Middle frontal gyrus (tissue), 1 donor: ENCODE data around the gene TRIM65.
"Not testable (repeated sequence)": the region's sequence is repeated elsewhere in the genome, so short reads cannot be mapped to it uniquely, and the experiment has no call there.

ENCODE experiments used
- DNase-seq: peaks from one replicate; pipeline ENCODE4 v3.0.0-alpha.2; 2015; ENCODE audit warnings: low spot score; ENCODE audit errors: extremely low spot score

The TRIM65 gene

DNA sequence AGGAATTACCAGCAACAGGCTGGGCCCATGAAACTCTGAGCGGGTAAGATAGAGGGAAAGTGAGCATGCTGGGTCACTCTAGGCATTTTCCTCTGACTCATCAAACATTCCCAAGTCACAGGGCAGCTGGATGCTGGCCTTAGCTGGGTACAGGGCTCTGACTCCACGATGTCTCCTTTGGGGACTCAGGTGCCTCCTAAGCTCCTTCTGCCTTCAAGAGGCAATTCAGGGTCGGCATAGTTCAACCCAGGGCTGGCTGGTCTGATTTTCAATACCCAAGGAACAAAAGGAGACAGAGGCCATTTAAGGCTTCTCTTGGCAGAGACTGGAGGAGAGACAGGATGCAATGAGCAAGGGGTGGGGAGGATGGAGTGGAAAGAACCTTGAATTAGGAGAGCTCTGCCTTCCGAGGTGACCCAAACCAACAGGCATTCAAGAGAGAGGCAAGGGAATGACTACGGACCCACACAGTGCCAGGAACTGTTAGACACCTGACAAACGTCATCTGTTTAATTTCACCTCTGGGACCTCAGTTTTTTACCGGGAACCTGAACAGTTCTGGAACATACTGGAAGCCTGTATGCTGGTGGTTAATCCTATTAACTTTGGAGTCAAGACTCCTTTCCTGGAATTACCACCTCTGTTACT is 42.5 kb downstream of the TRIM65 start:
- DNase-seq: no peak

DNA sequence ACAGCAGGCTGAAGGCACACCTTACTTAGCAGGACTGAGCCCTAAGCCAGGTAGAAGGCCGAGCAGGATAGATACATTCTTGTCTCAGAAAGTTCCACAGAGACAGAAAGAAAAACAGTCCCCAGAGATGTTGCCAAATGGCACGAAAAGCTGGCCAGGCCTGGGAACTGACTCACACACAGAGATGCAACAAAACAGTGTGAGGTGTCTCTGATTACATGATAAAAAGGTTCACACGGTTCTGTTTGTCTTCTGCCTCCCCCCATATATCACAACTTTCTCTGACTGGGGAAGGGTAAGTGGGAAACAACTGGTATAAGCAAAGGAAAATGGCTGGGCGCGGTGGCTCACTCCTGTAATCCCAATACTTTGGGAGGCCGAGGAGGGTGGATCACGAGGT is 43.3 kb downstream of the TRIM65 start:
- DNase-seq: no peak

DNA sequence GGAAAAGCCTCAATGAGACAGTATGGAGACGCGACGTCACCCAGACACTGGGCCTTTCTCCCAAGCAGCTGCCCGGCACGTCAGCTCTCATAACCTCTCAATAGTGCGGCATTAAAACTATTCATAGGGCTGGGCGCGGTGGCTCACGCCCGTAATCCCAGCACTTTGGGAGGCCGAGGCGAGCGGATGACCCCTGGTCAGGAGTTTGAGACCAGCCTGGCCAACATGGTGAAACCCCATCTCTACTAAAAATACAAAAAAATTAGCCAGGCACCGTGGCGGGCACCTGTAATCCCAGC is 45.1 kb downstream of the TRIM65 start:
- not testable (repeated sequence) for DNase-seq

DNA sequence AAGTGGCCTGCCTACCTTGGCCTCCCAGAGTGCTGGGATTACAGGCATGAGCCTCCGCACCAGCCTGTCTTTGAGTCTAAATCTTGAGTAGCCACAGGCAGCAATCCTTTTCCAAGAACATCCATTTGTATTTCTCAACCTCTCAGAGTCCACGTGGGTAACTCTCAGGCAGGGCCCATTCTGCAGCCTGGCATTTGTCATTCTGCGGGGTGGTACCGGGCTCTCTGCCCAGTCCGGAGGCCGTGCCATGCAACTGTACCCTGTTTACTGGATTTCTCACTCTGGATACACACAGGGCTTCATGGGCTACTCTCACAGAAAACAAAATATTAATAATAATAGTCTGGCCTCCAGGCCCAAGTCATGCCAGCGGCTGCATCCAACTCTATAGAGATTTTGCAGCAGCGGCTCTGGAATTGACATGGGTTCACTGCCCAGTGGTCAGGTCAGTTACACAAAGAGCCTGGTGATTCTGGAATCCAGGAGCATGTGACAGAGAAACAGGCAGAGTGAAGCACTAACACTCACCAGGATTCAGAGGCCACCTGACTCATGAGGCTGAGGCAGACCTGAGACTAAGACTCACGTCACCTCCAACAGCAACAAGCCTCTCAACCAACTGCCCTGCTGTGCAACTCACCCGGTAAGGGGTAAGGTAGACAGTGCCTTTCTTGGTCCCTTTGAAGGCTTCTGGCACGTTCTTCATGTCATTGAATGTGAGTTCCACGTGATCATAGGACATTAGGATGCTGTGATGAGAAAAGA is 45.6 kb downstream of the TRIM65 start:
- DNase-seq: no peak

DNA sequence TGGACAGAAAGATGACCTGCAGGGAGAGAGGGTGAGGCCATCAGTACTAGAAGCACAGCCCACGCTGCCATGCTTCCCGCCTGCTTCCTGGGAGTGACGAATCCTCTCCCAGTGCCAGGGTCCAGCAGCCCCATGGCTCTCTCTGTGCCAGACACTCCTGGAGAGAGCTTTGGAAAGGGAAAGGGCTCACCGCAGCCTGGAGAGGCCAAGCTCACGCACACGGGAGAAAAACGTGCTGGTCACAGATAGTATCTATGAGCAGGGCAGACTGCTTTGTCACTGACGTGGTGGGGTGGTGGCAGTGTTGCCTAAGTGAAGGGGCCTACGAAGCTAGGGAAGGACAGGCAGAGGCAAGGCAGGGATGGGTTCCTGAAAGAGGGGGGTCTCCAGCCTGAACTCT is 47.0 kb downstream of the TRIM65 start:
- DNase-seq: no peak

DNA sequence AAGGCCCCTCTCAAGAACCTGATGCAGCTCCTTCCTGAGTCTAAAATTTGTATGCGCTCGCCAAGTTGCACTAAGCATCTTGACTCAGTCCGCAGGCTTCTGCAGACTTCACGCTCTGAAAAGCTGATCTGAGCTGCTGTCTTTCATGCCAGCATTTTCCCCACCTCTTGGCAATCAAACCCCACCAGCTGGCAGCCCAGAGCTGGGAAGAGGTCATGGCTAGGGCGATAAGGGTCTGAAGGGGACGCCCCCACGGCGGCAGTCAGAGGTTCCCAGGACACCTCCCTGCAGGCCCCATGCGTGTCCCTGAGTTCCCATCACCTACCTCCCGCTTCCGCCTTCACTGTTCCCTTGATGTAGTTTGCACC is 47.5 kb downstream of the TRIM65 start:
- DNase-seq: no peak

DNA sequence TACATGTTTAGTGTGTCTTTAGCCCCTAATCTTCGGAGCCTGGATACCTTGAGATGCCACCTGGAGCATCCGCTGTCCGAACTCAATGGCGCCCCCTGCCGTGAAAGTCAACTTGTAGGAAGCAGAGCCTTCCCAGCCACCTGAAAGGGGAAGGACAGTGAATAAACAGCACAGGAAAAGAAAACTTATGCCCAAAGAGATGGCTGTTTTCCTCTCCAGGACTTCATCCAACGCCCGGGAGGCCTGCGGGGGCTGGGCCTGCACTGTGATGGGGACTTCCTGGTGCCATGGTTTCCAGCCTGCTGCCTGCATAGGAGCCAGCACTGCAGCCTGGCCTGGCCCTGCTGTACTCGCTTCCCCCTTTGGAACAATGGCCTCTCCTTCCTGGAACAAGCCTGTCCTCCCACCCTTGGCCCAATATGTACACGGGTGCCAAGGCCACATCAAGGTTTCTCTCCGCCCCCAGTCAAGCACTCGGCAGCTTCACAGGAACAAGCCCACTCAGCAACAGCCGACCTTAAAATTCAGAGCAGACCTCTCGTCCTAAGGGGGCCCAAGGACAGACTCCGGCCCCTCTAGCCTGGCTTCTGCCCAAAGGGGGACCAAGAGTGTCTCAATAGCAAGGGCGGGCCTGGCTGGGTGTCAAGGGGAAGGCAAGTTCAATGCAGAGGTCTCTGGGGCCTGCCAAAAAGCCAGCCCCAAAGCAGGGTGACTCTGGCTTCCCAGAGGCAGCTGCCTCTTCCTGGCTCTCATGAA is 48.0 kb downstream of the TRIM65 start:
- no peak for DNase-seq

DNA sequence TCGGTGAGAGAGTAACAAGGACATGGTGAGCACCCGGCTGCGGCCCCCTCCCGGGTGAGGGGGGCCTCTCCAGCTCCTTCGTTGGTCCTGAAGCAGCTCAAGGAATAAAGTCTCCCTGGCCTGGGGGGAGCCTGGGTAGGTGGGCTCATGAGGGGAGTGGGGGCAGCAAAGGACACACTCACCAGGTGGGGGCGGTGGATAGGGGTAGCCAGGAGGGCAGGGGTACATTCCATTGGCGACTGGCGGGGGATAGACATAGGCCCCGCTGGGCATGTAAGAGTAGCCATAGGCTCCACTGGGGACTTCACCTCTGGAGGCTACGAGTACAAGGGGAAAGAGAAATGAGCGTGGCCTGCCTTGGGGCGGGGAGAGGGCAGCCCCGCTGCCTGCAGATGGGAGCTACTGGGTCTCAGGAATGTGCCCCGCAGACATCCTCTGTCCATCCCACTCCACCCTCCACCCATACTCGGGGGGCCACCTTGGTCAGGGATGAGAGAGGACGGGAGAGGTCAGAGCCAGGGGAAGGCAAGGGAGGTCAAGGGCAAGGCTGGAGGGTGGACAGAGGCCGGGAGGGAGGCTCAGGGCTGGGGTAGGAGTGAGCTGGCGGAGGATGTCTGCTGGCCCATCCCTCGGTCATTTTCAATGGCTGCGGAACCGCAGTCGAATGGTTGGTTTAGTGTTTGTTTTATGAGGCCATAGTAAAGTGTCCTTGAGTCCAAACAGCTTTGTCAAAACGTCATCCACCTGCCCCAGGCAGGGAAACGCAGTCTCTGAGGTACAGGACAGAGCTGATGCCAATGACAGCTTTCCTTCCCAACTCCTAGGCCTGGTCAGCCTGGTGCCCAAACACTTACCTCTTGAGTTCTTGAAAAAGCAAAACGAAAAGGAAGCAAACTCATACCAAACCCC is 48.9 kb downstream of the TRIM65 start:
- DNase-seq: no peak

DNA sequence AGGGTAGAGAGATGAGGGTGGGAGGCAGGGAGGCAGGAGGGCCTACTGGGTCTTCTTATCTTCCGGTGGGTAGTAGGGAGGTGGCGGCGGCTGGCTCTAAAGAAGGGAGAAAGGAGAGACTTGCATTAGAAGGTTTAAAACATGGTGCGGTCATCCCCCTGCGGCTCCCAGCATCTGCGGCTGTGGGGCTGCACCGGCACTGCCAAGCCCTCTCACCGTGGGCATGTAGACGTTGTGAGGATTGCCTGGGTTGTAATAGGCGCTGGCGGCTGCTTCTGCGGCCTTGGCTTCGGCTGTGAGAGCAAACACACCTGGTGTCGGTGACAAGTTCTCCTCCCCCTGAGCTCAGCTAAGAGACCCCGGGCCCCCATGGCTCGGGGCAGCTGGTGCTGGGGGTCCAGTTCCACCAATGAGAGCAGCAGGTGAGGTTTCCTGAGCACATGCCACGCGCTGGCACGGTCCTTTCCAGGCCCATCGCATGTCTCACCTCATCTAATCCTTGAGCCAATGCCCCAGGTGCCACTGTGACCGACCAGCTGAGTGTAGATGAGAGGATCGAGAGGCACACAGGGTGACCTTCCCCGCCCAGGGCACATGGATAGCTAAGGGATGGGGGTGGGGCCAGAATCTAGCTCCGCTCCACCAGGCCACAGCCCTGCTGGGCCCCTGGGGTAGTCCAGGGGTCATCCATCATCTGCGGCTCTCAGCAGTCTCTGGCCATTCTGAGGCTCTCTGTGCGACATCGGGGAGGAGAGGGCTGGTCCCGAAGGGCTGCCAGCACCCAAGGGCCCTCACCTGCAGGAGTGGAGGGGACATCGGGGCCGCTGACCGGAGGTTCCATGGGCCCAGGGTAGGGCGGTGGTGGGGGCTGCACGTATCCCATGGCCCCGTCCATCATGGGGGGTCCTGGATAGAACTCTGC is 49.8 kb downstream of the TRIM65 start:
- no peak for DNase-seq

DNA sequence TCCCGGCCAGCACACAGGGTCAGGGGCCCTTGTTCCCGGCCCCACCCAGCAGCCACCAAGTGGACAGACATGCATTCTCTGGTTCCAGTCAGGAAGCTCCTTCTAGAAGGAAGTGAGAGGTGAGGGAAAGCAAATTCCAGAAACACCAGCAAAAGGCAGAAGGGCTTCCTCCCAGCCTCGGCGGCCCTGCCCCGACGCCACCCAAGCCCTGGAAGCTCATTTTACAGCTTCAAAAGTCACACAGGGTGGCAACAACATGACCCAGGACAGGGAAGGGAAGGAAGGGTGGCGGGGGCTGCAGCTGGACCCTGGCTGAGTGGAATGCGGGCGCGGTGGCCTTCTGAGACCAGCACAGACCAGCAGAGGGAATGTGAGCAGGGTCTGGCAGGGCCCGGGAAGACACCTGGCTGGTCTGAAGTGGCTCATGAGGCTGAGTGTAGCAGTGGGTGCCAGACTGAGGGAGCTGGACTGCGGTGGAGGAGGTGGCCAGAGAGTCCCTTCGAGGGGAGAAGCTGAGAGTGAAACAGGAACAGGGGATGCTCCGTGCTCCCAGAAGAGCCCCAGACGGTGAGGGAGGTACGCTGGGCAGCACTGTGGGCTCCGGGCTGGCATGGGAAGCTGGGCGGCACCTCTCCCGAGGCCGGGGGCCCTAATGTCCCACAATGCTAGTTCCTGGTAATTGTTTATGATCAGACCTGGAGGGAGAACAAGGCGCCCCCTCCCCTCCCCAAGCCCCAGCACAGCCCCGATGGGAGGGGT is 50.6 kb downstream of the TRIM65 start:
- no peak for DNase-seq

DNA sequence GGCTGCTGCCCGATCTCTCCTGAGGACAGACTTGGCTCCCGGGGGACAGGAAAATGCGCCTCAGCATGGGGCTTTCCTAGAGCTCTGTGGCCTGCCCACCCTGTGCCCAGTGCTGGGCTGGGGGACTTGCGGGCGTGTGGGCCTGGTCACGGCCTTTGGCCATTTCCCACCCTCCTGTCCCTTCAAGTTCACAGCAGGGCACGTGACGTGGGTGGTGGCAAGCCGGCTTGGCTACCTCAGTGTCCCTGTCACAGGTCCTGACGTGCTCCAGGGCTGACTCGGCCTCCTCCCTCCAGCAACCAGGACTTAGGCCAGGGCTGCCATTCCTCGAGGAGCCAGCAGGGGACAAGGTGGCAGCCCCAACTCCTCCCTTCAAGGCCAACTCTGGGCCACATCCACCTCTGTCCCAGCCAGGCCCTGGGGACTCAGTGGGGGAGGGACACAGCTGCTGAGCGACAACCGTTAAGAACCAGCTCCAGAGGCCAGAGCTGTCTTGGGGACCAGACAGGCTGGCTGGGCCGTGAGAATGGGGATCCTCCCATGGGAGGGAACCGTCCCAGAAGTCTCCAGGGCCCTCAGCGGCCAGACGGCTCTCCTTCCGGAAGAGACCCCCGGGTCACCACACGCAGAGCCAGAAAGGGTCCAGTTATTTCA is 51.6 kb downstream of the TRIM65 start:
- DNase-seq: no peak

DNA sequence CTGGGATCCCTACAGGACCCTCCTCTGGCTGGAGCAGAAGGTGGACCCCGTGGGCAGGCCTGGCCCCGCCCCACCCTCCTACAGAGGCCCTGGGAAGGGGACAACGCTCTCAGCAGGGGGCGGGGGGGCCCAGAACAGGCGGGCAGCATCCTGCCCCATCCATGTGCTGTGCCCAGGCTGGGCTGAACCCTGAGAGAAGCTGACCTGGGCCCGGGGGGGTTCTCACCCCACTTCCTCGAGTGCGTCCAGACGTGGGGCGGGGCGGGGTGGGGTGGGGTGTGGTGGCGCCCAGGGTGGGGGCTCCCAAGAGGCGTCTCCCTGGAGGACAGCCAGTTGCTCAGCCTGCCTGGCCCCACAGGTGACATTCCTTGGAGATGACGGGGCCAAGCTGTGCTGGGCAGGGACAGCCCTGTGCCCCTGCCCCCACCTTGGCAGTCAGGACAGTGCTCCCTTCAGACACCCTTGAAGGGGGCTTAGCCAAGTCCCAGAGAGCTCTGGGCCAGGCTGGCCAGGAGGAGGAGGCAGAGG is 52.2 kb downstream of the TRIM65 start:
- DNase-seq: no peak

DNA sequence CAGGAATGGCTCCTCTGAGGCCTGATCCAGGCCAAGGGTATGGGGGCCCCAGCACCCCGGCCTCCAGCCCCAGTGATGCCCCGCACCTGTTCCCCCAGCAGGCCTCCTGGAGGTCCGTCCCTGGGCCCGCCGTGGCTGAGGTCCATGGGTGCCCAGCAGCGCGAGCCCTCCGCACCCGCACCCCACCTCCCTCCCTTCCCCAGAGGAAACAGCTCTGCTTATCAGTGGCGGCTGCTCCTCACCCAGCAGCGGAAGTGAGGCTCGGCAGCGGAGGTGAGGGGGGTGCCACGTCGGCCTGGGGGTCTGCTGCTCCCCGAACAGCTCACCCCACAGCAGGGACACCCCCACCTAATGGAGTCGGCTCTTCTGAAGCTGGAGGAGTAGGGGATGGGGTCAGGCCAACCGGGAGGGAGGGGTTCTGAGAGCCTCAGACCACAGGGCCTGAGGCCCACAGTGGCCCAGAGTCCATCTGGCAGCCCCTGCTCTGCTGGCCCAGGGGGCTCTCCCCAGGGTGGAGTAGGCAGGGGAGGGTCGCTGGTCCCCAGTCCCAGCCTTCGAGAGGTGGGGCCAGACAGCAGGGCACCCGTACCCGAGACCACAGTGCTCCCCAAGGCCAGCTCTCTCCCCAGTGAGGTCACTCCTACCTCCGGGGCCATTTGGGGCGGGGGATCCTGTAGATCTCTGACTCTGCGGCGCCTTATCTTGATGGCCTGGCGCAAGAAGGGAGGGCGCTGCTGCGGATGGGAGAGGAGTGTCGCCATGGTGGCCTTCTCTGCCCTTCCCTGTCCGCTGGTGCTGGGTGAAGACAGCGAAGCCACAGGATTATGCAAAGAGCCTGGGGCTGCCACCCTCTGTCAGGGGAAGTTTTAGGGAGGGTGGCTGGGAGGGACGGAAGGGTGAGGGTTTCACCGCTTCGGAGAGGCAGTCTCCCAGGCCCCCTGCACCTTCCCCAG is 52.9 kb downstream of the TRIM65 start, which contains the start of gene UNC13D:
Gene UNC13D, minus strand, starts transcription at position 828 of the 953 bp plus-strand sequence. Its CDS starts 67 bp downstream, at position 761.
- DNase-seq: no peak

DNA sequence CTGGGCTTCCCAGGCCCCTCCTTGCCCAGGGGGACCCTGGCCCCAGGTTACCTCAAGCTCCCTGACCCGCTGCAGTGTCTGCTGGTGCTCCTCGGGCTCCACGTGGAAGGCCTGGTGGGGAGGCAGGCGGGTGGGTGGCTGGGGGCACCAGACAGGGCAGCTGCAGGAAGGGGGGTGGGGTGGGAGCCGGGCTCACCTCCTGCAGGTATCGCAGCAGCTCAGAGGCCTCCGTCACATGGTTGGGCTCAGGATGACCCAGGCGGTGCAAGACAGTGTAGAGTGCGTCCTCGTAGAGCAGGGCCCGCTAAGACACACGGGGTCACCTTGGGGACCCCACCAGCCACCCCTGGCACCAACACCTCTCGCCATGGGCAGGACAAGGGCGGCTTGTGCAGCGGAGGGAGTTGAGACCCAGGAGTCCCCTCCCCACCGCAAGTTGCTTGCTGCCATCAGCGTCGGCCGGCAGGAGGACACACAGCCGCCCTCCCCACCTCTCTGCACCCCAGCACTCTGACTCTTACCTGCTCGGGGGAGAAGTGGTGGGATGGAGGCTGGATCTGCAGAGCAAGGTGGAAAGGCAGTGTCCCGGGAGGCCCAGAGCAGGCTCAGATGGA is 53.7 kb downstream of the TRIM65 start:
- no peak for DNase-seq

DNA sequence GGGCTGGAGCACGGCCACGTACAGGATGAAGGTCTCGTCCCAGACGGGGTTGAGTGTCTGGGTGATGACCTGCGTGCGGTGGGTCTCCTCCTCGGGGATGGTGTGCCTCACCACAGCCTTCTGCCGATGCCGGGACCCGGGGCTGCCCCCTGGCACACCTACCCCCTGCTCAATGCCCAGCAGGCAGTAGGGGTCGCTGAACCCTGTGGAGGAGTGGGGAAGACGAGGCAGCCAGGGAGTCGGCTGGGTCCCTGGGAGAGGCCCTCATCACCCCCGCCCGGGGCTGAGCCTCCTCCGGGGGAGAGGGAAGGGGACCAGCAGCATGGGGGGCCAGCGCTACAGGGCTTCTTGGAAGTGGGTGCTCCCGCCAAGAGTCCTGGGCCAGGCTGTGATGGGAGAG is 54.3 kb downstream of the TRIM65 start:
- DNase-seq: no peak

DNA sequence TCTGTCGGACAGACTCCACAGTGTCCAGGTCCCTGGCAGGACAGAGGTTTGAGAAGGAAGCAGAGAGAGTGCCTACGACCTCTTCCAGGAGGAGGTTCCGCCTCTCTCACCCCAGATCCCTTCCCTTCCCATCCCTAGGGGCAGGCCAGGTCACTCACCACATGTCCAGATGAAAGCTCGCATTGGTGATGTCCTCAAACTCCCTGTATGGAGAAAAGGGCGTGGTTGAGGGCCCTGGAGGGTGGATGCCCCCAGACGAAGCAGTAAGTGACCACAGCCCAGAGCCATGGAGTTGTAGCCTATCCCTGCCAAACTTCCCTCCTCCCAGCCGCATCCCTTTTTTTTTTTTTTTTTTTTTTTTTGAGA is 56.0 kb downstream of the TRIM65 start:
- DNase-seq: no peak
